Limb (tissue), 2 donors: ENCODE data around the gene ATP1B4.
A peak's percentile ranks its signal among the peaks of the same experiment; 100 is the strongest.
"Not testable (repeated sequence)": the region's sequence is repeated elsewhere in the genome, so short reads cannot be mapped to it uniquely, and the experiment has no call there.

ENCODE experiments used
- DNase-seq, 2 donors: peaks; one replicate each; pipeline ENCODE4 v3.0.0-alpha.2; 2016; ENCODE audit errors: extremely low spot score in 2 of 2

ATP1B4 gene

GRCh38 chrX:120361764-120362305 lies at the start of gene ATP1B4:
ATP1B4 (plus strand) TSS chrX:120362089; CDS start chrX:120362169, 80 bp downstream.
- DNase-seq: no peak

GRCh38 chrX:120315776-120316175 lies 46.1 kb upstream of the ATP1B4 start:
- DNase-seq: no peak

DNA sequence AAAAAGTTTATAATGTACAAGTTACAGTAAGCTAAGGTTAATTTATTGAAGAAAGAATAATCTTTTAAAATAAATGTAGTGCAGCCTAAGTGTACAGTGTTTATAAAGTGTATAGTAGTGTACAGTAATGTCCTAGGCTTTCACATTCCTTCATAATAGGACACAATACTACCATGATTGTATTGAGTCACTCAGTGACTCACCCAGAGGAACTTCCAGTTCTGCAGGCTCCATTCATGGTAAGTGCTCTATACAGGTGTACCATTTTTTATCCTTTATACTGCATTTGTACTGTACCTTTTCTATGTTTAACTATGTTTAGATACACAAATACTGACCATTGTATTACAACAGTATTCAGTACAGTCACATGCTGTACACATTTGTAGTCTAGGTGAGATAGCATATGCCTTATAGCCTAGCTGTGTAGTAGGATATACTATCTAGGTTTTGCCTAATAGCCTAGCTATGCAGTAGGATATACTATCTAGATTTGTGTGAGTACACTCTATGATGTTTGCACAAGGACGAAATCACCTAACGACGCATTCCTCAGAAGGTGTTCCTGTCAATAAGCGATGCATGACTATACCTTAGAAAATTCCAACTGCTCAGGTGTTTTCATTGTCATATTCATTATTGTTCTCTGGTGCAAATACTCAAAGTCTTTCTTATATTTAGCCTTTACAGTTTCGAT lies 45.2 kb upstream of the ATP1B4 start:
- no peak for DNase-seq

GRCh38 chrX:120318411-120318810 lies 43.5 kb upstream of the ATP1B4 start:
- DNase-seq: no peak

GRCh38 chrX:120321520-120322281 lies 40.2 kb upstream of the ATP1B4 start:
- no peak for DNase-seq

DNA sequence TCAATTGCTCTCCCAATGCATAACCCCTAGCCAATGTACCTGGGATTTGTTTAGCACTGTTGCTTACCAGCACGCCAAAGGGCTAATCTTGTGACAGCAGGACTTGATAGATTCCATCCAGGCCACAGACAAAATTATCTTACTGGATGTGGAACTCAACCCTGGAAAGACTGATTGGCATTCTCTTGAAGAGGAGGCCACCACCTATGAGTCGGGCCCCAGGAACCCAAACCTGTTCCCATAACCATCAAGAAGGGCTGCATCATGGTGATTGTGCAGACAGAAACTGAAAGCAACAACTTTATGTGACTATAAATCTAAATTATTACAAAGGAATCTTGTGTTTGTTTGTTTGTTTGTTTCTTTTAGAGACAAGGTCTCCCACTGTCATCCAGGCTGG lies 30.8 kb upstream of the ATP1B4 start:
- DNase-seq: no peak

- DNase-seq: no peak
These were observed 29.5 kb upstream of the ATP1B4 start for GRCh38 chrX:120332394-120332793.

- no peak for DNase-seq
These were observed 27.7 kb upstream of the ATP1B4 start for GRCh38 chrX:120334151-120334550.

- DNase-seq: no peak
These were observed 27.3 kb upstream of the ATP1B4 start for GRCh38 chrX:120334603-120335002.

DNA sequence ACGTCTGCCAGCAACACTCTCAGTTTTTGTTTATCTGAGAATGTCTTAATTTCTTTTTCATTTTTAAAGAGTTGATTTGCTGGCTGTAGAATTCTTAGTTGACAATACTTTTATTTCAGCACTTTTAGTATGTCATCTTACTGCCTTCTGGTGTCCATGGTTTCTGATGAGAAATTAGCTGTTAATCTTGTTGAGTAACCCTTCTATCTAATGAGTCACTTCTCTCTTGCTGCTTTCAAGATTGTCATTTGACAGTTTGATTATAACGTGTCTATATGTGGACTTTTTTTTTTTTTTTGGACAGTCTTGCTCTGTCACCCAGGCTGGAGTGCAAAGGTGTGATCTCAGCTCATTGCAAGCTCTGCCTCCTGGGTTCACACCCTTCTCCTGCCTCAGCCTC lies 26.6 kb upstream of the ATP1B4 start:
- no peak for DNase-seq

- DNase-seq: no peak
These were observed 25.0 kb upstream of the ATP1B4 start for GRCh38 chrX:120336899-120337298.

DNA sequence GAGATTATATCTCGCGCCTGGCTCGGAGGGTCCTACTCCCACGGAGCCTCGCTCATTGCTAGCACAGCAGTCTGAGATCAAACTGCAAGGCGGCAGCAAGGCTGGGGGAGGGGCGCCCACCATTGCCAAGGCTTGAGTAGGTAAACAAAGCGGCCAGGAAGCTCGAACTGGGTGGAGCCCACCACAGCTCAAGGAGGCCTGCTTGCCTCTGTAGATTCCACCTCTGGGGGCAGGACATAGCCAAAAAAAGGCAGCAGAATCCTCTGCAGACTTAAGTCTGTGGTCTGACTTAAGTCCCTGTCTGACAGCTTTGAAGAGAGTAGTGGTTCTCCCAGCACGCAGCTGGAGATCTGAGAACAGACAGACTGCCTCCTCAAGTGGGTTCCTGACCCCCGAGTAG lies 17.3 kb upstream of the ATP1B4 start:
- DNase-seq: not testable (repeated sequence)

DNA sequence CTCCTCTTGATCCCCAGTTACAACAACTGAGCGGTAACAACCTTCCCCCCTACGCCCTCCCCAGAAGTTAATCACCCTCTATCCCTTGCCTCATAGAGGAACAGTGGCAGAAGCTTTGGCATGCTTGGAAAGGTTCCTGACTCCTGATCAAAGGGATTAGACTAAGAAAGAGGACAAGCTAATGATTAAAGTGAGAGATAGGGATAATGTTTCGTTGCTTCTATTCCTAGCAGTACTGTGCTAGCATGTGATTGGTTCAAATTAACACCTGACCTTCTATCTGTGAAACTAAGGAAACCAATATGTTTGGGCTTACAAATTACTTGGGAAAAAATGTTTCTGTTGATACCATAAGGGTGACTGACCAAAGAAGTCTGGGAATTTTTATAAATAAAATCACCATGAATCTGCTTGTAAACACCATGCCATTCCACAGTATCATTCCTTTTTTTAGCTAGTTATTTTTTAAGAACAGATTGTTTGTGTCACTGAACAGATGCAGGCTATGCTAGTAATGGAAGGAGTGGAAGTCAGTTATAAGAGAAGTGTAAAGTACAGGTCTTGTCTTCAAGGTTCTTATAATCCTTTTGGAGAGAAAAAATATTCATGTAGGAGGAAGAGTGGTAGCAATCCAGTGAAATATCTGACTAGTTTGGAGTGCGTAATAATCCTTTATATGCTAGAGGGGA lies 11.3 kb upstream of the ATP1B4 start:
- no peak for DNase-seq

DNA sequence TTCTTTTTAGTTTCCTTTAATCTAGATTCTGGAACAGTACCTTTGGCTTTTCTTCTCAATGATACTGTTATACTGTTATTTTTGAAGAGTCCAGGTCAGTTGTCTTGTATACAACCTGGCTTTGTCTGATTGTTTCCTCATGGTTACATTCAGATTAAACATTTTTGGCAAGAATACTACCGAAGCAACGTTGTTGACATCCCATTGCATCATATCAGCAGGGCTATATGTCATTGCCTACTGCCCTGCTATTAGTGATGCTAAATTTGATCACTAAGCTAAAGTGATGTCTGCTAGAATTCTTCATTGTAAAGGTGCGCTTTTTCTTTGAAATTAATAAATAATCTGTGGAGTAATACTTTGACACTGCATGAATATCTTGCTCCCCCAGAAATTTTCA lies 5.8 kb upstream of the ATP1B4 start:
- no peak for DNase-seq

GRCh38 chrX:120357186-120357585 lies 4.7 kb upstream of the ATP1B4 start:
- DNase-seq: no peak

DNA sequence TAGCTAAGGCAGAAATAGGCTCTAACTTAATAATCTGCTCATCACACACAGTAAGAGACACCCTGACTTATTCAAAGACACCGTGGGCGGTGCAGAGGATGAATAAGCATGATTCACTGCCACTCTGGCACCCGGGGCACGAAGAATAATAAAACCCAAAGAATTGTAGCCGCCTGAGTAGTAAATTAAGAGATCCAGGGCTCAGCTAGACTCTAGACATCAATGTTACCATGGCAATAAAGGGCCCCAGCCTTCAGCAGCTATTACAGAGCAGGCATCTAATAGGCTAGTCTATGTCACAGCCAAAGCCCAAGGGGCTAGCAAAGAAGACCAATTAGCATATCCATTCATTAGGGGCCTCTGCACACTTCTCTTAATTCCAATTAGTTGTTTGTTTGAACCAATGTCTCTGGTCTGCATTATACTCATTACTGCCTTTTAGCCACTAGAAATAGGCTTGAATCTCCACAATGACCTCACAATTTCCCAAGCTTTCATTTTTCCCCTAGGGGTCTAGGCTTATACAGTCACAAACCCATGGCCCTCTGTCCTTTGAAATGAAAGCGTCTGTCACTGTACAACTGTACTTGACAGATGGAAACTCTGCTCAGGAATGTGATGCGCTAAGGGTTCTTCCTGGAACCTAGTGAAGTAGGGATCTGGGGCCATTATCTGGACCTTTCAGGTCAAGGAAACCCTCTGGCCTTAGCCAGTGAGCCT lies 3.0 kb upstream of the ATP1B4 start:
- no peak for DNase-seq

GRCh38 chrX:120365320-120365719 lies 3.4 kb downstream of the ATP1B4 start:
- DNase-seq: peak; percentile 14 to 51

DNA sequence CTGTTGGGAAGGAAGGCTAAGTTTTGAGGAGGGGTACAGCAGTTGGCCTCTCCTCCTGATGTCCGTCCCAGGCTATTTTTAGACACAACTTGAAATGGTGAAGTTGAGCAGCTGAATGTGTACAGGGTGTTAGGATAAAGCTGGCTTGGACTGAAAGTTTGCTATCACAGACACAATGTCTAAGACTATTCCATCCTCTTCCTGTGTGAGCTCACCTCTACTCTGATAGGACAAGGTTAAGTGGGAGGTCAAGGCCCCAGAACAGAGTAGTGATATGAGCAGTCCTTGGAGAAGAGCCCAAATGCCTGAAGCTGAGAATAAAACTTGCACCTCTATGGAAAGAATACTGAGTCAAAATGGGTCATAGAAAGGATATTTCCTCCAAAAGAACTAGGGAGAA lies 4.1 kb downstream of the ATP1B4 start:
- no peak for DNase-seq

DNA sequence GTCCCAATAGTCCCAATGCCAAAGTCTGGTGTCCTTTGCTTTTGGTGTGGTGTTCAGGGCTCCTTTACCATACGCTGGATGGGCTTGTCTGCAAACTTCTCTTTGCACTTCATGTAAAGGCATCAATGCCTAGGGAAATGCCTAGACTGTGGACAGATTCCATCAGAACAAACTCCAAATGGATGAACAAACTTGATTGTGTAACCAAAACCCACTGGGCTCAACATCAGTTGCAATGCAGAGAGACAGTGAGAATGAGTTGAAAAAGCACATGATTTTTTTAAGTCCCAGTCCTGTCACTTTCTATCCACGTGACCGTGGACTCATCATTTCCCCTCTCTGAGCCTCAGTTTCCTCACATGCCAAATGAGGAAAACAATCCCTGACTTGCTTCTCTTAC lies 4.9 kb downstream of the ATP1B4 start:
- no peak for DNase-seq

- DNase-seq: no peak
These were observed 5.7 kb downstream of the ATP1B4 start for GRCh38 chrX:120367402-120368109.
